Fibroblast of peridontal ligament (primary cell): ENCODE results near the gene INSR.
"Not testable (repeated sequence)": the region's sequence is repeated elsewhere in the genome, so short reads cannot be mapped to it uniquely, and the experiment has no call there.

Experiments
- DNase-seq: peaks from one replicate; pipeline ENCODE4 v3.0.0-alpha.2; 2010; ENCODE audit errors: extremely low read depth

The INSR gene

DNA sequence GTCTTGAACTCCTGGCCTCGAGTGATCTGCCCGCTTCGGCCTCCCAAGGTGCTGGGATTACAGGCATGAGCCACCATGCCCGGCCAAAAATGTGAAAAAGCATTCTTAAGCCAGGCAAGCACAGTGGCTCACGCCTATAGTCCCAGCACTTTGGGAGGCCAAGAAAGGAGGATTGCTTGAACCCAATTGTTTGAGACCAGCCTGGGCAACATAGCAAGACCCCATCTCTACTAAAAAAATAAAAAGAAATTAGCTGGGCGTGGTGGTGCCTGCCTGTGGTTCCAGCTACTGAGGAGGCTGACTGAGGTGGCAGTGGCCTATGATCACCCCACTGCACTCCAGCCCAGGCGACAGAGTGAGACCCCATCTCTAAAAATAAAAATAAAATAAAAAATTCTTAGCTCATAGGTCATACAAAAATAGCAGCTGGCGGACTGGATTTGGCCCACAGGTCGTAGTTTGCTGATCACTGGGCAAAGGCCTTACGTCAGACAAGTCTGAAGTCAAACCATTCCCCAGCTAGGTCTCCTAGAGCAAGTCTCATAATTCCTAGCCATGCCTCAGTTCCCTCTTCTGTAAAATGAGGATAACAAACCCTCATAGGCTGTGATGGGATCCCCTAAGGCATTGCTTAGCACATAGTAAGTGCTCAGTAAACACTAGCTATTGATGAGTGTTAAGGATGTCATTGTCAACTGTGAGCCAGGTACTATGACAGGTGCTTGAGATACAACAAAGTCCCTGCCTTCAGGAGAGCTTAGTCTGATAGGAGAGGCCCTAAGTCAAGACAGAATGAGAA, 36.0 kb downstream of the INSR start:
- DNase-seq = no peak

DNA sequence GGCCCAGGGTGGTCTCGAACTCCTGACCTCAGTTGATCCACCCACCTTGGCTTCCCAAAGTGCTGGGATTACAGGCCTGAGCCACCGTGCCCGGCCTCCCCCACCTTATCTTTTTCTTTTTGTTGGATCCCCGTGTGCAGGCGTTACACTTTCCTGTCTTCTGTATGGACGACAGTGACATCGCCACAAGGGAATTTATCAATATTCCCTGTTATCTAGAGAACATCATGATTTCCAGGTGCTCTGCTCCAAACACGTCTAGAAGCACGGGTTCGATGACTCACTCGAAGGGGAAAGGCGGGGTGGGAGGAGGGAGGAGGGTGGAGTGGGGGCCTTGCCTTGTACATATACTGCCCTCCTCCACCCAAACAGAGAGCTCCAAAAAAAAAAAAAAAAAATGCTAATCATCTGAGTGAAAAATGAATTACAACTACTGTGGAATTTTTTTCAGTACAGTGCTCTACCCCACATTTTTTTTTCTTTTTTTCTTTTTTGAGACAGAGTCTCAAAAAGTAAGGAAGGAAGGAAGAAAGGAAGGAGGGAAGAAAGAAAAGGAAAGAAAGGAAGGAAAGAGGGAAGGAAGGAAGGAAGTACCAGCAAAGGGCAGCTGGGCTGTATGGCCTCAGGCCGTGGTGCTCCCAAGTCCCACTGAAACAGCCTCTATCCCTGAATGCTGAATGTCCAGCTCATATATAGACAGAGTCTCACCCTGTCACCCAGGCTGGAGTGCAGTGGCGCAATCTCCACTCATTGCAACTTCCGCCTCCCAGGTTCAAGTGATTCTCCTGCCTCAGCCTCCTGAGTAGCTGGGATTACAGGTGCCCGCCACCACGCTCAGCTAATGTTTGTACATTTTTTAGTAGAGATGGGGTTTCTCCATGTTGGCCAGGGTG, 36.8 kb downstream of the INSR start:
- no peak for DNase-seq

DNA sequence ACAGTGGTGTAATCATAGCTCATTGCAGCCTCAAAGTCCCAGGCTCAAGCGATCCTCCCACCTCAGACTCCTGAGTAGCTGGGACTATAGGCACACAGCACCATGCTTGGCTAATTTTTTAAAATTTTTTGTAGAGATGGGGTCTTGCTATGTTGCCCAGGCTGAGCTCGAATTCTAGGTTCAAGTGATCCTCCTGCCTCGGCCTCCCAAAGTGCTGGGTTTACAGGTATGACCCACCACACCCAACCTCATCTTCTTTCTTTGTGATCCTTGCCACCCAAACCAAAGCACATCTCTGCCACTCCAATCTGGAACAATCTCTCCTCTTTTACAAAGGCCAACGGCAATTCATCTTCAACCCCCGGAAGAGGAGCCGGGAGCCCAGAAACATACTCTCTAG, 38.6 kb downstream of the INSR start:
- DNase-seq = no peak

DNA sequence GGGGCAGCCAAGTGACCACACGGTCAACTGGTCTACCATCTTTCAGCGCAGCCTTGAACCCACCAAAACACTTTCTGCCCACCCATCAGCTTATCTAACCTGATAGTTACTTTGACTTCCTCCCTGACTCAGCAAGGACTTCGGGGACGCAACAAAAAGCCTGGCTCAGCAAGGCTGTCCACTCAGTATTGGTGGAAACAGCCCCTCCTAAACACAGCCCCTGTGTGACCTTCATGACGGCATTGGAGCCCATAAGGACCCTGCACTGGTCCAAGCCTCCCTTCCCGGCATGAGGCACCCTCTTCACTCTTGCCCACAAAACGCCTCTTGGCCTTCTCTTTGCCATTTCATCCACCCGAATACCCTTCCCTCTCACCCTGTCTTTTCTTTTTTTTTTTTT, 39.1 kb downstream of the INSR start:
- DNase-seq = no peak

DNA sequence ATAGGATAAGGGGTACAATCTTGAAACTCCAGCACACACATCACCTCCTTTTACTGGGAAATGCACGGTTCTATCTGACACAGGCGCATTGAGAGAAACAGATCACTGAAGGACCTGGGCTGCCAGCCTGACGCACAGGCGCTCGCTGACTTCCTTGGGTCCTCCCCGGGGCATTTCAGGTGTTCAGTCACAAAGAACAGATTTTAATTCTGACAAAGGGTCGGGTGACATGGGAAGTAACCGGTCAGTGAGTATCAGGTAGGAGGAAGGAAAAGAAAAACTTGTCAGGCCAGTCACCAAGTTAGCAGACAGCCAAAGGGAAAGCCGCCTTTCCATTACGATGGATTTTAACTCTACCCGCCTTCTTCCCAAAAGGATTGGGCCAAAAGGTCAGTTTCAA, 39.6 kb downstream of the INSR start:
- DNase-seq = no peak

DNA sequence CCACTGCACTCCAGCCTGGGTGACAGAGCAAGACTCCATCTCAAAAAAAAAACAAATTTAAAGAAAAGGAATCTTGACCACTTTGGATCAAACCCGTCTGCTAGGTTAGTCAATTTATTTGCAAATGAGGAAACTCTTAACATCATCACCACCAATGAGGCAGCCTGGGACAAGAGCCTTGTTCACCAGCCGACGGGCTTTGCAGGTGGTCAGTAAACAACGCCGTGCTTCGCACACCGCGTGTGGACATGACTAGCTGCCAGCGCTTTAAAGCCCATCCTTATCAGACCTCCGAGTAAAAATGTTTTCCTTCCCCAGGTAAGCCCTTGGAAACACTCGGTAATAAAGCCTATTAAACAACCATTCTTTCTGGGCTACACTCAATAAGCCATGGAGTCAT, 41.9 kb downstream of the INSR start:
- DNase-seq = no peak

DNA sequence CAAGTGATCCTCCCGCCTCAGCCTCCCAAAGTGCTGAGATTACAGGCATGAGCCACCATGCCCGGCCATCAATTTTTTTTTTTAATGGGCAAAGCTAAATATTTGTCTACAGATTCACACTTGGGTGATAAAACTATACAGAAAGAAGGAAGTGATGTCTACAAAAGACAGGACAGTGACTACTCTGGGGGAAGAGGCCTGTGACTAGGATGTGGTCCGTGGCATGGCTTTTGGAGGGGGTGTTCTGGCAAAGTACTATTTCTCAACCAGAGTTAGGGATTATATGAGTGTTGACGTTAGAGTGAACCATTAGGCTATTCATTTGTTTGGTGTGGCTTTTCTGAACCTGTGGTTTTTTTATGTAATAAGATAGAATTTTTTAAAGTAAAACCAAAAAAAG, 42.7 kb downstream of the INSR start:
- no peak for DNase-seq

DNA sequence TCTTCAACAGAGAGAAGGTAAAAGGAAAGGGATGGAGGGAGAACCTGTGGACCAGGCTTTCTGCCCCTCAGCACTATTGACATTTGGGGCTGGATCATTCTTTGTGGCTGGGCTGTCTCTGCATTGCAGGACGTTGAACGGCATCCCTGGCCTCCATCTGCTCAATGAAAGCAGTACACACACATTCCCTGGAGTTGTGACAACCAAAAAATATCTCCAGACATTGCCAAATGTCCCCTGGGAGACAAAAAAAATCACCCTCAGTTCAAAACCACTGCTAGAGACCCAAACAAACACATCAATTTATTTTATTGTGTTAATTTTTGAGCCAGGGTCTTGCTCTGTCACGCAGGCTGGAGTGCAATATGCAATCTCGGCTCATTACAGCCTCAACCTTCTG, 43.3 kb downstream of the INSR start:
- DNase-seq = no peak

DNA sequence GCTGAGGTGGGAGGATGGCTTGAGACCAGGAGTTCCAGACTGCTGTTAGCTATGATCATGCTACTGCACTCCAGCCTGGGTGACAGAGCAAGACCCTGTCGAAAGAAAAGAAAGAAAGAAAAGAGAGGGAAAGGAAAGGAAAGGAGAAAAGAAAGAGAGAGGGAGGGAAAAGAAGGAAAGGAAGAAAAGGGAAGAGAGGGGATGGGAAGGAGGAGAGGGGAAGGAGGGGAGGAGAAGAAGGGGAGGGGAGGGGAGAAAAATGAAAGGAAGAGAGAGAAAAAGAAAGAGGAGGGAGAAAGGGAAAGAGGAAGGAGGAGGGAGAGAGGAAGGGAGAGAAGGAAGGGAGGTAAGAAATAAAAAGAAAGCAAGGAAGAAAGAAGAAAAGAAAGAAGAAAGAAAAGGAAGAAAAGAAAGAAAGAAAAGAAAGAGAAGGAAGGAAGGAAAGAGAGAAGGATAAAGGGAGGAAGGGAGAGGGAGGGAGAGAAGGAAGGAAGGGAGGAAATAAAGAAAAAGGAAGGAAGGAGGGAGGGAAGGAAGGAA, 44.1 kb downstream of the INSR start:
- DNase-seq = no peak

DNA sequence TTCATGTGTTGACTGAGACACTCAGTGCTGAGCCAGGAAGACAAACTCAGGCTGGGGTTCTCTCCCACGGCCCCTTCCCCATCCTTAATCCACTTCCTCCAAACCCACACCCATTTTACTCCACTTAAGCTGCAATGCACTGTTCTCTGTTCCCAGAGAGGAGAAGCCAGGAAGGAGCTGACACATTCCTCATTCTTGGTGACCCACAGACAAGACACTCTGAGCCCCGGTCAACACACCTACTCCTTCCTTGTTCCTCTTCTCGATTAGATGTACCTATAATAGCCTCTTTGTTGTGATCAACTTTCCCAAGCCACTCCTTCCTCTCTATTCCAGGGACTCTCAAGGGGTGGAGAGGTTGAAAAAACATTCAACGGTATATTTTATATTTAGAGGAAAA, 47.1 kb downstream of the INSR start:
- DNase-seq = no peak

DNA sequence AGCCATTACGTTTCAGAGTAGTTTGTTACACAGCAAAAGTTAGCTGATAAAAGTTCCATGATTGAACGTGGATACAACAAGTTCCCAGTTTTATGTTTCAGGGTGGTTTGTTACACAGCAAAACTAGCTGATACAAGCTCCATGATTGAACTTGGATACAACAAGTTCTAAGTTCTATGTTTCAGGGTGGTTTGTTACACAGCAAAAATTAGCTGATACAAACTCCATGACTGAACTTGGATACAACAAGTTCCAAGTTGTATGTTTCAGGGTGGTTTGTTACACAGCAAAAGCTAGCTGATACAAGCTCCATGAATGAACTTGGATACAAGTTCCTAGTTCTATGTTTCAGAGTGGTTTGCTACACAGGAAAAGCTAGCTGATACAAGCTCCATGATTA, 47.6 kb downstream of the INSR start:
- DNase-seq = no peak

DNA sequence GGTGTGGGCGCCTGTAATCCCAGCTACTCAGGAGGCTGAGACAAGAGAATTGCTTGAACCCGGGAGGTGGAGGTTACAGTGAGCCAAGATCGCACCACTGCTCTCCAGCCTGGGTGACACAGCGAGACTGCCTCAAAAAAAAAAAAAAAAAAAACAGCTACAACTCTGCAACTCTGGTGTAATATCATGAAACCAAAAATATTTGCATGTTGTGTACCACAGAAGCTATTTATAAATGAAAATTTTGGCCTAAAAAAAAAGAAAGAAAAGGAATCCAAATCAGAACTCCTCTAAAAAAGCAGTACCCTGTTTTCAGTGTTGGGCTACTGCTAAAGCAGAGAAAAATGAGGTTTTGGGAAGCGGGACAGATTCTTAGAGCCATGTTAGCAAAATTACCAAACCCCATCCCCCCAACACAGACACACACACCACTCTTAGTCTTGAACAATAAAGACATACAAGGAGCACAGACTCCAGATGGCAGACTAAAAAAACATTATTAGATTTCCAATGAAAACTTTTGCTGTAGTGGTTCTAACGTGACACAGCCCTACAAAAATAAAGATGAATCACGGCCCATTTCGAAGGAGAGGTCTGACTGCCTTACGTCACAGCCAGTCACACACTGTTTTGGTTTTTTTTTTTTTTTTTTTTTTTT, 51.5 kb downstream of the INSR start:
- DNase-seq = peak; percentile 86

DNA sequence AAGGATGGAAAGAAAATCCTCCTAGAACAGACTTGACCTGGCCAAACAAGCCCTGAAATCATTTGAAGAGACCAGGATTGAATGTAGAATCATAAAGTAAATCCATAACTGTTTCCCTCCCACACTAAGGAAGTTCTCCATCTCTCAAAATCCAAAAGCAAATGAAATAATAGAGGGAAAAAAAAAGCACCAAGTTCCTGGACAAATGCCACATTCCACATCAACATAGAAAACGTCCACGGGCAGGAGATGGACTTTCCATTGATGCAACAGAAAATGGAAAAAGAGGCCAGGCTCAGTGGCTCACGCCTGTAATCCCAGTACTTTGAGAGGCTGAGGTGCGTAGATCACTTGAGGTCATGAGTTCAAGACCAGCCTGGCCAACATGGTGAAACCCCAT, 56.2 kb downstream of the INSR start:
- no peak for DNase-seq

DNA sequence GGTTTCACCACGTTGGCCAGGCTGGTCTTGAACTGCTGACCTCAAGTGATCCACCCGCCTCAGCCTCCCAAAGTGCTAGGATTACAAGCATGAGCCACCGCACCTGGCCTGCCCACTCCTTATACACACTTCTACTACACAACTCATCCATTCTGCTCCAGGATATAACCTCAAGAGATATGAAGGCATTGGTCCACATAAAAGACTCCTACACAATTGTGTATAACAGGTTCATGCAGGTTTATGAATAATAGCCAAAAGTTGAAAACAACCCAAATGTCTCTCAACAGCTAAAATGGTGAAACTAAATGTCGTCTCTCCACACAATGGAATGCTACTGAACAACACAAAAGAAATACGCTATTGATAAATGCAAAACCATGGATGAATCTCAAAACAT, 58.1 kb downstream of the INSR start:
- DNase-seq = no peak

DNA sequence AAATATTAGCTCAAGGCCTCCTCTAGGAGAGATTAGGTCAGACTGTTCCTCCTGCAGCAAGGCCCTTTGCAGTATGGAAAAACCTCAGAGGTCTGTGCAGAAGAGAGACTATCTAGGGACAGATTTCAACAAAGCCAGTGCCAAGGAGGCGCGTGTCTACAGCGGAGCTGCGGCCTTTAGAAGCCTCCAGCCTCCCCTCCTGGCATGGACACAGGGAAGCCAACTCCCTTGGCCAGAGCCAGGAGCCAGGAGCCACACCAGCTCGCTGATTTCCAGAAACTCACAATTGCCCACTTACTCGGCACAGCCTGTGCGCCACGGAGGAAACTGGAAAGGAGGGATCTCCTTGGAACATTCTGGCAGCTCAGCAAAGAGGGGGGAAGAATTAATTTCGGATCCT, 63.4 kb downstream of the INSR start:
- no peak for DNase-seq

DNA sequence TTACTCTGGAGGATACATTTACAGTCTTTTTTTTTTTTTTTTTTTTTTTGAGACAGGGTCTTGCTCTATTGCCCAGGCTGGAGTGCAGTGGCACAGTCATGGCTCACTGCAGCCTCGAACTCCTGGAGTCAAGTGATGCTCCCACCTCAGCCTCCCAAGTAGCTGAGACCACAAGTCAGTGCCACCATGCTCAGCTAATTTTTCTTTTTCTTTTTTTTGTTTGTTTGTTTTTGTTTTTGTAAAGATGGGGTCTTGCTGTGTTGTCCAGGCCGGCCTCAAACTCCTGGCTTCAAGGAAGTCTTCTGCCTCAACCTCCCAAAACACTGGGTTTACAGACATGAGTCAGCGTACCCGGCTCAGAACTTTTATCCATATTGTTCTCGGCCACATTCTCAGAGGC, 64.5 kb downstream of the INSR start:
- no peak for DNase-seq

DNA sequence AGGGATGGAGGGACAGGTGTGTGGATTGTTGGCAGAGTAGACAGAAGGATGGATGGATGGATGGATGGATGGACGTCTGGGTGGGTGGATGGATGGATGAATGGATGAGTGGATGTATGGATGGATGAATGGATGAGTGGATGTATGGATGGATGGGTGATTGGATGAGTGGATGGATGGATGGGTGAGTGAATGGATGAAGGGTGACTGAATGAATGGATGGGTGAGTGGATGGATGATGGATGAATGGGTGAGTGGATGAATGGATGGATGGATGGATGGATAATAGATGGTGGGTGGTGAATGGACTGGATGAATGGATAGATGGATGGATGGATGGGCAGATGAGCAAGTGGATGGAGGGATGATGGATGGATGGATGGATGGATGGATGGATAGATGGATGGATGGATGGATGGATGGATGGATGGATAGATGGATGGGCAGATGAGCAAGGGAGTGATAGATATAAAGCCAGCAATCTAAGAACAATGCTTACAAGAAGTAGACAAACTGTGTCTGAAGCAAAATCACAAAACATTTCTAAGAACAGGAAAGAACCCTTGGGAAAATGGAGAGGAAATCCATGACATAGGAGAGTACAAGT, 65.2 kb downstream of the INSR start:
- no peak for DNase-seq

DNA sequence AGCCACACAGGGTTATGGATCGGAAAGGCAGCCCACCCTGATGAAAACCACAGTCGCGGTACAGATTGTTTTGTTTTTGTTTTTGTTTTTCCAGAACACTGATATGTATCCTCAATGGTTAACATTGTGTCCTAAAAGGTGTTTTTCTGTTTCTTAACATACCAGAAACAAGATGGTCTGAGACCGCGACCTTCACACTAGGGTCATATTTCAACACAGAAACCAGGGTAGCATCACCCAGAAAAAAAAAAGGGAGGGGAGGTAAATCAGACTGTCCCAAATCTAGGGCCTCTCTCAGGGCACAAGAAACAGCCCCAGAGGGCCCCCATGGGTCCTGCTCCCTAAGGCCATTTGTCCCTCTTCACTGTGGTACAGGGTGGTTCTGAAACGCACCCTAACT, 66.5 kb downstream of the INSR start:
- DNase-seq = no peak

DNA sequence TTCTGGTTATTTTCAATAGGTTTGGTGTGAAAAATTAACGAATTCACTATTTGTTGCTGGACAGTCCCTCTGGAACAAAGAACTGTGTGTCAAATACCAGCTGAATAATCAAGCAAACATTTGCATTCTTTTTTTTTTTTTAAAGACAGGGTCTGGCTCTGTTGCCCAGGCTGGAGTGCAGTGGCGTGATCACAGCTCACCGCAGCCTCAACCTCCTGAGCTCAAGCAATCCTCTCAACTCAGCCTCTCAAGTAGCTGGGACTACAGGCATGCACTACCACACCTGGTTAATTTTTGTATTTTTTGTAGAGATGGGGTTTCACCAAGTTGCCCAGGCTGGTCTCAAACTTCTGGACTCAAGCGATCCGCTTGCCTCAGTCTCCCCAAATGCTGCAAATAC, 67.1 kb downstream of the INSR start:
- DNase-seq = not testable (repeated sequence)

DNA sequence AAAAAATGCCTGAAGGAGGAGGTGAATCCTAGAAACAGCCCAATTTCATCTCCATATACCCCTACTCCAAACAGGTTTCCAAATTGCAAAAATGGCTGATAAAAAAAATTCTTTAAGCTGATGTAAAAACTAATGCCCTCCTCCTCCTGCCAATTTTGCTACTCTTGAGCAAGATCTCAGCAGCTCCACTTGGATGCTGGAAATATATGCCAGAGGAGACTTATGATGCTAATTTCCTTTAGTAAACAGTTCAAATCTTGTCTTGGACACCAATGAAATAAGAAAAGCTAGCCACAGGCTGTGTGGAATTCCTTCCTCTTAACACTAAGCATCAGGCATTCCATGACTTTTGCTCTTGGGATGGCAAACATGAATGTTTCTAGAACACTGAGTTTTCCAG, 67.5 kb downstream of the INSR start:
- peak; percentile 31 for DNase-seq

DNA sequence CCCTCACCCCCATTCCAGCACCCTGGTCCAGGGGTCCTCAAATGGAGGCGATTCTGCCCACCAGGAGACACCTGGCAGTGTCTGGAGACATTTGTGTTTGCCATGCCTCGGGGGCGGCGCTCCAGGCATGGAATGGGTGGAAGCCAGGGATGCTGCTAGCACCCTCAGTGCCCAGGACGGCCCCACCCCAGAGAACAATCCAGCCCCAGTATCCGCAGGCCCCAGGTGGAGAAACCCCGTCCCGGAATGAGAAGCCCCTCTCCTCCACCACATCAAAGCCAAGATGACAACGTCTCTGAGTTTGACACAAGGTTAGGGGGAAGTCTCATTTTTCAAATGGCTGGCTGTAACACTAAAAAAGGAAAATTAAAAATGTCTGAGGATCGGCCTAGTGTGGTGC, 68.5 kb downstream of the INSR start:
- DNase-seq = no peak

DNA sequence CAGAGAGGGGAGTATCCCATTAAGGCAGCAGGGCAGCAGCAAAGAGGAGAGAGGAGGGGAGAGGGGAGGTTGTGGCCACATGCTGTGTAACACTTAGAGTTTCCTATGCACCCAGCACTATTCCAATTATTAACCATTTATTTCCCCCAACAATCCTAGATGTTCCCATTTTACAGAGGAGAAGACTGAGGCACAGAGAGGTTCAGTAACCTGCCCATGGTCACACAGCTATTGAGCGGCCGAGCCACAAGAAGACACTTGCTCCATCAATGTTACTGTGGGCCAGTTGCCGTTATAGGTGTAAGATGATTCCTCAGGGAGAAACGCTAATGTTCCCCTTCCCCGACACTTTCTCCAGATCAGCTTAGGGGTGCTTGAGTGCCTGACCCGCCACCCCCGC, 69.2 kb downstream of the INSR start:
- DNase-seq = no peak
